GM19240 (cell line): ENCODE results near the gene MYBL2.
A peak's percentile ranks its signal among the peaks of the same experiment; 100 is the strongest.

Experiments used
- DNase-seq: peaks from one replicate; pipeline ENCODE4 v3.0.0; 2011; ENCODE audit warnings: low spot score; ENCODE audit not compliant: insufficient read length

The MYBL2 gene

DNA sequence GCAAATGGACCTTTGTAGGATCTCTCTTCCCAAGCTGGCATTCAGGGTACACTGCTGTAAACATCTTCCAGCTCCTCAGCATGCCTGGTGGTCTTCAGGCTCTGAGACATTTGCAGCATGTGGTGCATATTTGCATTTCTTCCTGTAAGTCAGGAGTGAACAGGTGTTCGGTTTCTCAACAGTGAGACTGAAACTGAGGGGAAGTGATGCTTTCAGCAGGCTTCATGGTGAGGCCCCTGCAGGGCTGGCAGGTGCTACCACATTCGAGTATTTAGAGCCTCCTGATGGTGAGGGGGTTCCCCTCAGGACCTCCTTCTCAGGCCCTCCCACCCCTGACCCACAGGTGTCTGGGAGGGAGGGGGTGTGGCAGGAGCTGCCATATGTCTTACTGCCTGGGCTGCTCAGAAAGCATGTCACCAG is 15.1 kb downstream of the MYBL2 start:
- DNase-seq = peak; percentile 55

DNA sequence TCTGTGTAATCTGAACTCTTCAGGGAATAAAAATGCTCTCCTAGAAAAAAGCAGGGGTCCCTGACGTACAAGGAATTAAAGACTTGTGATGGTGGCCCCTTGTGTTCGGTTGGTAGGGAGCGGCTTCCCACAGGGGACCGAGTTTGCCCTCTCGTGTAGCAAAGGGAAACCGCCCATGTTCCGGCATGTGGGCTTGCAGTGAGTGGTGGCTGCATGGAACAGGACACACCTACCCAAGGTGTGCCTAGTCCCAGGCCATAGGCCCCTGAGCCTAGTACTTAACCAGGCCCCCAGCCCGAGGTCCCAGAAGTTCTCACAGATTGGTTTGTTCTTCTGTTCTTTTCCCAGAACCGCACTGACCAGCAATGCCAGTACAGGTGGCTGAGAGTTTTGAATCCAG is 15.5 kb downstream of the MYBL2 start:
- DNase-seq = no peak

DNA sequence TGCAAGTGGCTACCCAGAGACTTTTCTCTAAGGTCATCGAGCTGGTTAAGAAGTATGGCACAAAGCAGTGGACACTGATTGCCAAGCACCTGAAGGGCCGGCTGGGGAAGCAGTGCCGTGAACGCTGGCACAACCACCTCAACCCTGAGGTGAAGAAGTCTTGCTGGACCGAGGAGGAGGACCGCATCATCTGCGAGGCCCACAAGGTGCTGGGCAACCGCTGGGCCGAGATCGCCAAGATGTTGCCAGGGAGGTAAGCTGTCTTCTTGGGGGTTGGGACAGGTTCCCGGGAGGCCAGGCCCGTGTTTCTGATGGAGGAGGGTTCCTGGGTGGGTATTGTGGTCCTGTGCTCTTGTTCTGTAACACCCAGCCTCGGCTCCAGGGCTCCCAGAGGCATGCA is 19.9 kb downstream of the MYBL2 start:
- DNase-seq = no peak

DNA sequence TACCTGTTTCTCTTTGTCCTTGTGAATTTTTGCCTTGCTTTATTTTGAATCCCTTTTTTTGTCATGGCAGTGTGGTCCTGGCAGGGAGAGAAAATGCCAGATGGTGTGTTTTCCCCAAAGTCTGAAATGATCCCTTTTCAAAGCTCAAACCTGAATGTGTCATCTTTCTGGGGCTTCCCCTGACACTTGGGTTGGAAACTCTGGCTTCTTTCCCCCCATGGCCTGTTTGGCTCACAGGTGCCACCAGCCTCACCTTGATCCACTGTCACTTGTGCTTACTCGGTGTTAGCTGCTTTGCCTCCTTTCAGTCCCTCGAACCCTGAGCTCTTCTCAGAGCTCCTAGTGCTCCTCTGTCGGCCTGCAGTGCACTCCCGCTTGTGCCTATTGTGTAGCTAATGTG is 22.3 kb downstream of the MYBL2 start:
- no peak for DNase-seq

DNA sequence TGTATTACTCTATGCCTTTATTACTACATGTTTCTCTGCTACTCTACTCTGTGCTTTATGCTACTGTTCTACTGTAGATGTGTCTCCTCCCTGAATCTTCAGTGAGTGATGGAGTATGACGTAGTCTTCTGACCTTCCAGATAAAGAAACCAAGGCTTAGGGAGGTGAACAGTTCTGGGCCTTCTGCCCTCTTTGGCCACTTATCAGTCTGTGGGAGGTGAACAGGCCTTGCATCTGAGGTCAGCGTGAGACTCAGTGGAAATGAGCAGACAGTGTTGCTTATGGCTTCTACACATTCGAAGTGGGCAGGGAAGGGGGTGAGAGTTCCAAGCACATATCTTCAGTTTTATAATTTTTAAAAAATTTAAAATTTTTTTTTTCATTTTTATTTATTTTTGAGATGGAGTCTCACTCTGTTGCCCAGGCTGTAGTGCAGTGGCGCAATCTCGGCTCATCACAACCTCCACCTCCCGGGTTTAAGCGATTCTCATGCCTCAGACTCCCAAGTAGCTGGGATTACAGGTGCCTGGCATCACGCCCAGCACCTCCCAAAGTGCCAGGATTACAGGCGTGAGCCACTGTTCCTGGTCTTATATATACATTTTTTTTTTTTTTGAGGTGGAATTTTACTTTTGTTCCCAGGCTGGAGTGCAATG is 24.2 kb downstream of the MYBL2 start:
- no peak for DNase-seq

DNA sequence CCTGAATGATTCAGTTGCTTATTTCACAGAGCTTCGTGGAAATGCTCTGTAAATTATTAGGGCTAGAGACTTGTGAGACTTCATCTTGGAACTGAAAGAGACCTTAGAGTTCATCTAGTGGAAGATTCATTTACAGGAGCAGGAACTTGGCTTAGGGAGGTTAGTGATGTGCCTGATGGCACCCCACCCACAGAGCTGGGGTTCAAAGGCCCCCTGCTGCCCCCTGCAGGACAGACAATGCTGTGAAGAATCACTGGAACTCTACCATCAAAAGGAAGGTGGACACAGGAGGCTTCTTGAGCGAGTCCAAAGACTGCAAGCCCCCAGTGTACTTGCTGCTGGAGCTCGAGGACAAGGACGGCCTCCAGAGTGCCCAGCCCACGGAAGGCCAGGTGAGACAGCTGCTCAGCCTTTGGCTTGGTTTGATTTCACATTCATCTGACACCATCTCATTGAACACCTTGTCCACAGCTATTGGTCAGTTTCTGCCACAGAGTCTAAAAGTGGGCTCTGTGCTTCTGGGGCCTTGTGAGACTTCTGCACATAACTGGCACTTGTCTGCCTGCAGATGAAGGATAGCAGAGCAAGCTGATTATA is 25.1 kb downstream of the MYBL2 start:
- peak; percentile 67 for DNase-seq

DNA sequence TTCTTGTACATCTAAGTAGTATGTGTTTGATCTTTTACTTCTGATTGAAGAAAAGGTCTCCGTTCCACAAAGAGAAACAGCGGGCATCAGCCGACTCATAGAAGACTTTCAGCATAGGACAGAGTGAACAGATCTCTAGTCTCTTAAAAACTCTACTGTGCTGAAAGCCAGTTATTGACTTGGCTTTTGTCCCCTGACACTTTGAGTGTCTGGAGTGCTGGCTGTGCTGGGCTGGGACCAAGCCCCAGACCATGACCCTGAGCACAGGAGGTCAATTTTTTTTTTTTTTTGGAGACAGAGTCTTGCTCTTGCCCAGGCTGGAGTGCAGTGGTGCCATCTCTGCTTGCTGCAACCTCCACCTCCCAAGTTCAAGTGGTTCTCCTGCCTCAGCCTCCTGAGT is 27.8 kb downstream of the MYBL2 start:
- no peak for DNase-seq

DNA sequence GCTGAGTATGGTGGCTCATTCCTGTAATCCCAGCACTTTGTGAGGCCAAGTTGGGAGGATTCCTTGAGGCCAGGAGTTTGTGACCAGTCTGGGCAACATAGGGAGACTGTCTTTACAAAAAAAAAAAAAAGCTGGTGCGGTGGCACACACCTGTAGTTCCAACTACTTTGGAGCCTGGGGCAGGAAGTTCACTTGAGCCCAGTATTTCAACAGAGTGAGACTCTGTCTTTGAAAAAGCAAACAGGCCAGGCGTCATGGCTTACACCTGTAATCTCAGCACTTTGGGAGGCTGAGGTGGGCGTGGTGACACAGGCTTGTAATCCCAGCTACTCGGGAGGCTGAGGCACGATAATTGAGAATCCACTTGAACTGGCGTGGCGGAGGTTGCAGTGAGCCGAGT is 28.7 kb downstream of the MYBL2 start:
- DNase-seq = no peak

DNA sequence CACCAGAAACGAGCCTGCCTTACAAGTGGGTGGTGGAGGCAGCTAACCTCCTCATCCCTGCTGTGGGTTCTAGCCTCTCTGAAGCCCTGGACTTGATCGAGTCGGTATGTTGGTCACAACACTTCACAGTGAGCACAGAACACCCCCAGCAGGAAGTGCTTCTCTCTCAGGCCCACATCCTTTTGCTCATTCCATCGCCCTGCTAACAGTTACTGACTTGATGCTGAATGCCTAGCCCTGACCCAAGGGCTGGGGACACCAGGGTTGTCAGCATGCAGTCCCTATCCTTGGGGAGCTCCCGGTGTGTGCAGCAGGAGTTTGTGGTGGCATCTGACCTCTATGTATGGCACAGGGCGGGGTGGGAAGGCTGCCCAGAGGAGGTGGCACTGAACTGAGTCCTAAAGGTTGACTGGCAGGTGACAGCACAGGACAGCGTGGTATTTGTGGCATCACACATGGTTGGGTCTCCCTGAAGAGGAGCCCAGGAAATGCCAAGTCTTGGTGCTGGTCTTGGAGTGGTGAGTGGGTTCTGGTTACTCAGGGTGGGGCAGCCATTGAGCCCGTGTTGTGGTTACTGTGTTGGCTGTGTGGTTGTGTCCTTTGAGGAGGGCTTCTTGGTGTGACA is 33.1 kb downstream of the MYBL2 start:
- no peak for DNase-seq

DNA sequence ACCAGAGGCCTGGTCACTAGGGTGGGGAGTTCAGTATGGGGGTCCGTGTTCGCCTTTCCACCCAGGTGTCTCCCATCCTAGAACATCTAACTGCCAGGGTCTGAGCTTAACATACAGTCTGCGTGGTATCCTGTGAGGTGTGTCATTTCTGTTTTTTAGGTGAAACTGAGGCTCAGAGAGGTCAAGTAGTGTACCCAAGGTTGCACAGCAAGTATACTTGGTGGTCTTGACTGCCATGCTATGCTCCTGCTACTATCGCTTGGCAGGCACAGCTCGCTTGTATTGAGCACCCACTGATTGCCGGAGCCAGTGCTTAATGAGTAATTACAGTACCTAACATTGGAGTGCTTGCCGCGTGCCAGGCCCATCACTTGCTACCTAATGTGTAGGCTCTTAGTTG is 33.7 kb downstream of the MYBL2 start:
- no peak for DNase-seq

DNA sequence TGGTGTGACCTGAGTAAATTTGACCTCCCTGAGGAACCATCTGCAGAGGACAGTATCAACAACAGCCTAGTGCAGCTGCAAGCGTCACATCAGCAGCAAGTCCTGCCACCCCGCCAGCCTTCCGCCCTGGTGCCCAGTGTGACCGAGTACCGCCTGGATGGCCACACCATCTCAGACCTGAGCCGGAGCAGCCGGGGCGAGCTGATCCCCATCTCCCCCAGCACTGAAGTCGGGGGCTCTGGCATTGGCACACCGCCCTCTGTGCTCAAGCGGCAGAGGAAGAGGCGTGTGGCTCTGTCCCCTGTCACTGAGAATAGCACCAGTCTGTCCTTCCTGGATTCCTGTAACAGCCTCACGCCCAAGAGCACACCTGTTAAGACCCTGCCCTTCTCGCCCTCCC is 35.6 kb downstream of the MYBL2 start:
- DNase-seq = no peak

DNA sequence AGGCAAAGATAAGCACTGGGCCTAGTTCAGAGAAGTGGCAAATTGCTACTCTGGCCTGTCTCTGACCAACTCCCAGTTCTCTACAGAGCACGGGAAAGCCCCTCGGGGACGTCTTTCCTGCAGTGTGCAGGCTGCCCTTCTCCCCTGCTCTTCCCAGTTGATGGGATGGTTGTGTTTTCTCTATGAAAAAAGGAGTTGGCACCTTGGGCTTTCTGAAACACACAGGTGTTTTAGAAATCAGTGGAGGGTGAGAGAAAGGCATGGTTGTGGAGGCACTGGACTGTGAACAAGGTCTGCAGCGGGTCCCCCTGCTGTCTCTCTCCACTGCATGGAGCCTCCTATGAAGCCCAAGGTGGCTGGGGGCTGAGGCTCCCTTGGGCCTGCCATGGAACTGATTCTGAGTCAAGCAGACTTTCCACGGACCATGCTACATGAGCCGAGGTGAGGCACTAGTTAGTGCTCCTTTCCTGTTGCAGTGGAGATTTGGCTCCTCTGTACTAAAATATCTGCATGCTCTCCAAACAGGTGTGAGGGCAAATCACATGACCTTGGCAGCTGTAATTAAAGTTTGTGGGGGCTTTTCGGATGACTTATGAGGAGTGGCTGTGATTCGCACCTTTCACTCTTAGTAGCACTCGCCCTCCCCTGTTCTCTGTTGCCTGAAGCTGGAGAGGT is 43.6 kb downstream of the MYBL2 start:
- no peak for DNase-seq

DNA sequence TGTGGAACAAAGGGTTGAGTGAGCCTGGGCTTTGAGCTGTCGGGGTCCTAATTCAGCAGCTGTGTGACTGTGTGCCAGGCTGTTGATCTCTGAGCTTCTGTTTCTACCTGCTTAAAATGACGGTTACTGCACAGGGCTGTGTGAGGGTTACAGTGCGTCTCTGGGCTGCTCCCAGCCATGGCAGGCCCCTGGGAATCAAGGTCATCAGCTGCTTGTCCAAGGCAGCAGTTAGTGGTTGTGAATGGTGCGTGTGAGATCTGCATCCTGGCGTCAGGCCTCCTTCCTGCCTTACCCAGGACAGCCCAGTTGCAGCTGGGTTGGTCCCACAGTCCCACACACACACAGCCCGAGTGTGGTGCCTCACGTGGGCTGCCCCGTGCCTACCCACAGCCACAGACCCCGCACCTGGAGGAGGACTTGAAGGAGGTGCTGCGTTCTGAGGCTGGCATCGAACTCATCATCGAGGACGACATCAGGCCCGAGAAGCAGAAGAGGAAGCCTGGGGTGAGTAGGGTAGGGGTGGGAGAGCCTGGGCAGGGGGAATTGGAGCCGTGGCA is 44.3 kb downstream of the MYBL2 start:
- DNase-seq = no peak

DNA sequence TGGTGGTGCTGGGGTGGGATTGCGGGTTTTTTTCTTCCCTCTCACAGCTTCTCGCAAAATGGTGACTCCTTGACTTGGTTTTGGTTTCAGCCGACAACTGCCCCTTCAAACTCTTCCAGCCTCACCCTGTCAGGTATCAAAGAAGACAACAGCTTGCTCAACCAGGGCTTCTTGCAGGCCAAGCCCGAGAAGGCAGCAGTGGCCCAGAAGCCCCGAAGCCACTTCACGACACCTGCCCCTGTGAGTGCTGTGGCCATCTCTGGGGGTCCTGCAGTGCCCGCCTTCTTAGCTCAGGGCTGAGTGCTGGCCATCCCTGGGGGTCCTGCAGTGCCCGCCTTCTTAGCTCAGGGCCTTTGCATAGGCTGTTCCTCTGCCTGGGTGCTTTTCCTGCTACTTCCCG is 48.1 kb downstream of the MYBL2 start:
- no peak for DNase-seq

DNA sequence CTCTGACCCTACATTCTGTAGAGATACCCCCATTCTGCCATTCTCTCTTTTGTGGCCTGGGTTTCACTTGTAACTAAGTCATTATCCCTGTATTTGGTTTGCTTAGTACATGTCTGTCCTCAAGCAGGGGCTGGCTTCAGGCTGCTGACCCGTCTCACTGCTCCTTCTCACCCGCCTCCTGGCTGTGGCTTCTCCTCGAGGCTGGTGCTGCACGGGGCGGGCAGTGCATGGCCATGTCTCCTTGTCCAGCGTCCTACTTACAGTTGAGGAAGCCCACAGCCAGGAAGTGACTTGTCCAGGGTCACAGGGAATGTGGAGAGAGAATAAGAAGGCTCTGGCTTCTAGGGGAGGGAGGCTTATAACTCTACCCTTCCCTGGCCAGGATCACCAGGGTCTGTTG is 48.6 kb downstream of the MYBL2 start:
- DNase-seq = no peak

DNA sequence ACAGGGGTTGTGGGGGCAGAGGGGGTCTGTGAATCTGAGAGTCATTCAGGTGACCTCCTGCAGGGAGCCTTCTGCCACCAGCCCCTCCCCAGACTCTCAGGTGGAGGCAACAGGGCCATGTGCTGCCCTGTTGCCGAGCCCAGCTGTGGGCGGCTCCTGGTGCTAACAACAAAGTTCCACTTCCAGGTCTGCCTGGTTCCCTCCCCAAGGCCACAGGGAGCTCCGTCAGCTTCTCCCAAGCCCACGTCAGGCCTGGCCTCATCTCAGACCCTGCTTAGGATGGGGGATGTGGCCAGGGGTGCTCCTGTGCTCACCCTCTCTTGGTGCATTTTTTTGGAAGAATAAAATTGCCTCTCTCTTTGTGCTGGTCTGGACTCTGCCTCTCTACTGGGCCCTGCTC is 49.2 kb downstream of the MYBL2 start:
- no peak for DNase-seq

DNA sequence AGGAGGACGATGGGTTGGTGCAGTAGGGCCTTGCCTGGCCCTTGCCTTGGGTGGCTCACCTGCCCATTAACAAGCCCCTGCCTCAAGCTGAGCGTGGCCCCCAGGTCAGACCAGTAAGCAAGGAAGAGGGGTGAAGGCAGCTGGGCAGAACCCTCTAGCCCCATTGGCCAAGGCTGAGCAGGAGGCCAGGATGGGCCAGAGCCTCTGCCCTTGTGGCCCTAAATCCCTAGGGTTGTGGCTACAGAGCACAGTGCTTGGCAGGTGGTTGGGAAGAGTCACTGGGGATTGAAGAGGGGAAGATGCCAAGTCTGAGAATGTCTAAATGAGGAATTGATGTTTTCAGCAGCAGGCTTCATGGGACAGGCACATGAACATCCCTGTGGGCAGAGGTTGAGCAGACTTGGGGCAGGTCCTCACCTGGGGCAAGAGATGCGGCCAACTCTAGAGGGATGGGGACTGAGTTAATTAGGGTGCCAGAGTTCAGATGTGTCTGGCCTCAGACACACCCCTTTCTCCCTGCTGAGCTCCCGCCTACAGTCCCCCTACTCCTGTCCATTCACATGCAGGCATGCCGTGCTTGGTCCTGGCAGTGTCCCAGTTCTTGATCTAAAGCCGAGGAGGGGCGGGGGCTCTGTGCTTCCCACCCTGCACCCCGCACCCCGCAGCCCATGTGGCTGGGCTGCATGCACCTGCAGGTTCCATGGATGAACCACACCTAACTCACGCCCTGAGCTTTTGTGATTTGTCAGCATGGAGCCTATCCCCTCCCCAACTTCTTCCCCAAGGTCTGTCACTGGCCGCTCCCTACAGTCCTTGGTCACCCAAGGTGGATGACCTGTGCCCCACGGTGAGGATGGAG is 50.1 kb downstream of the MYBL2 start:
- no peak for DNase-seq

DNA sequence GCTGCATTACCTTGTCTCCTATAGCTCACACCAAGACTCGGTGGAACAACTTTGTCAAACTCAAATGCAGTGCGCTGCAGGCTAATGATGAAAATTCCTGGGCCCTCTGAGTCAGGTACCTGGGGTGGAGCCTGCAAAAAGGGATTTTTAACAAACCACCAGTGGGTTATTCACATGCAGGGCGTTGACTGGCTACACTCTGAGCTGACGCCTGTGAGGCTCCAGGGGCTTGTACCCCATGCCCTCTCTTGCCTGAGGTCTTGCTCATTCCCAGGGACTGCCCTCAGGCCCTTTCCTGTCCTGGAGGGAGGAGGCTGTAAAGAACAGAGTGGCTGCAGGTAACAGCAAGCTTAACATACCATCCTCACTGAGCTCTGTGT is 50.7 kb downstream of the MYBL2 start:
- DNase-seq = no peak

DNA sequence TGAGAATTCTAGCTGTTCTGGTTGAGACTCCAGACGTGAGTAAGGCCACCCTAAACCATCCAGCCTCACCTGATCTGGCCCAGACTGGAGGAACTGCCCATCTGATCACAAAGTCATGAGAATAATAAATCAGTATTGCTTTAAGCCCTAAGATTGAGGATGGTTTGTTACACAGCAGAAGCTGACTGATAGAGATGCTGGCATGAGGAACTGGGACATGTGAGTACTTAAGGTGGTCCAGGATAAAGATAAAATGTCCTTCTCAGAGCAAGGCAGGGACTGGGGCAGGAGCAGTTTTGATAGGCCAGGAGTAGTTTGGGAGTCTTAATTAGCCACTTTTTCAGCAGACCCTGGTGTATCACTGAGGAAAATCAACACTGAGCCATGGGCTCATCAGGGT is 53.1 kb downstream of the MYBL2 start:
- no peak for DNase-seq

DNA sequence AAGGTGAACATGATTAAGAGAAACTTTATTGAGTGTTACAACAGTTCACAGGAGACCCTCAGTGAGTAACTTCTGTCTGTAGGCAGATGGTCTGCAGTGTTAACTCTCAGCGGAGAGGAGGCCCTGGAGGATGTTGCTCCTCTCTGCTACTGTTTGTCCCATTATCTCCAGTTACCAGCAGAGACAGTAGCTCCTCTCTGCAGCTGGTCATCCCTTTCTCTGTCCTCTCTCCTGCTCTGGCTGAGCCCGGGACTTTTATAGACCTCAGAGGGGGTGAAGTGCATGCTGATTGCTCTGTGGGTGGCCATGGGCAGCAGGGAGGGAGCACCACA is 54.1 kb downstream of the MYBL2 start:
- no peak for DNase-seq

DNA sequence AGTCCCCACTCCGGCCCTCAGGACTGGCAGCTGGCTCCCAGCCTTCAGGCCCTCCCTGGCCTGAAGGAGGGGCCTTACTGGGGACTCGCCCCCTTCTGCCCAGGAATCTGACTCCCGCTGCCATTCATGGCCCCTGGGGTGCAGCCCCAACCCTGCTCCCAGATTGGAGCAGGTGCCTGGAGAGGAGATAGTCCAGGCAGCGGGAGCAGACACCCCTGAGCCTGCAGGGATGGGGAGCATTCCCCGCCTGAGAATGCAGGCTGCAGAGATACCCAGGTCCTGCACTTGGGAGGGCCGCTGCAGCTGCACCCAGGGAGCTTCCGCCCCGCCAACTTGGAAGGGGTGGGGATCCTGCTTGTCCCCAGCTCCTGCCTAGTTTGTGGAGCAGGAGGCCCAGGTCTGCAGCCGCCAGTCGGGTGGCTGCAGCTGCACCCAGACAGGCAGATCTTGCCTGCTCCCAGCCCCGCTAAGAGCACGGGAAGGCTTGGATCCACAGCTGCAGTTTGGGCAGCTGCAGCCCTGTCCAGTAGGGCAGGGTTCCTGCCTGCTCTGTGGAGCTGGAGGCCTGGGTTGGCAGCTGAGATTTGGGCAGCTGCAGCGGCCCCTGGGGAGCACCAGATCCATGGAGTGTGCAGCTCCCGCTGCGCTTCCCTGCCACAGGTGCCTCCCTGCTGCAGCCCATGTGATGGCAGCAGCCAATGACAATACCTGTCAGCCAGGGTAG is 54.7 kb downstream of the MYBL2 start:
- DNase-seq = no peak
